ENCODE measurements around the gene FBXO21.

The FBXO21 gene

DNA sequence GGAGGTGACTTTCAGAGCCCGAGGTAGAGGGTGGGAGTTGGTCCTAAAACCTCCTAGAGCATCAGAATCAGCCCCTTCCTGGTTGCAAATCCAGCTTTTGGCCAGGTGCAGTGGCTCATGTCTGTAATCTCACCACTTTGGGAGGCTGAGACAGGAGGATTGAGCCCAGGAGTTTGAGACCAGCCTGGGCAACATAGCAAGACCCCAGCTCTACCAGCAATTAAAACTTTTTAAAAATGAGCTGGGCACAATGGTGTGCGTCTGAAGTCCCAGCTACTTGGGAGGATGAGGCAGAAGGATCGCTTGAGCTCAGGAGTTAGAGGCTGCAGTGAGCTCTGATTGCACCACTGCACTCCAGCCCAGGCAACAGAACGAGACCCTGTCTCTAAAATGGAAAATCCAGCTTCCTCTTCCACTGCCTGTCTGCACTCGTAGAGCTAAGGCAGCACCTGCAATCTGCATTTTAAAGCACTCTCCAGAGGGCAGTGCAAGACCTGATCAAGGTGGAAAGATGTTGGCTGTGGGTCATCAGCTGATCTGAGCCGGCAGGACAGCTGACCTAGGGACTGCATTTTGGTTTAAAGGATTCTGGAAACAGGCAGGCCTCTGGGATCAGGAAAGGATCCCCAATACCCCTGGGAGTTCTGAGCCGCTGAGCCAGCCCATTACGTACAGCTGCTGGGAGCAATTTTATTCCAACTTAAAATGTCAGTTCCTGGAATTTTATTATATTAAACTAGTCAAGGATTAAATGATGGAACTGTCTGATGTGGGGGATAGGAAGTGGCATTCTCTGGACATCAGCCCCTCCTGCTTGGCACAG, 89.2 kb downstream of the FBXO21 start:
- no peak overlapping the region for H3K4me3 ChIP-seq (ENCODE audit: low read depth, low read length)
- no peak for DNase-seq
- peaks cover 65% of the 10 kb centered on the region for H3K27me3 ChIP-seq (replicated peaks)
- TF ChIP-seq, protein P1, sequence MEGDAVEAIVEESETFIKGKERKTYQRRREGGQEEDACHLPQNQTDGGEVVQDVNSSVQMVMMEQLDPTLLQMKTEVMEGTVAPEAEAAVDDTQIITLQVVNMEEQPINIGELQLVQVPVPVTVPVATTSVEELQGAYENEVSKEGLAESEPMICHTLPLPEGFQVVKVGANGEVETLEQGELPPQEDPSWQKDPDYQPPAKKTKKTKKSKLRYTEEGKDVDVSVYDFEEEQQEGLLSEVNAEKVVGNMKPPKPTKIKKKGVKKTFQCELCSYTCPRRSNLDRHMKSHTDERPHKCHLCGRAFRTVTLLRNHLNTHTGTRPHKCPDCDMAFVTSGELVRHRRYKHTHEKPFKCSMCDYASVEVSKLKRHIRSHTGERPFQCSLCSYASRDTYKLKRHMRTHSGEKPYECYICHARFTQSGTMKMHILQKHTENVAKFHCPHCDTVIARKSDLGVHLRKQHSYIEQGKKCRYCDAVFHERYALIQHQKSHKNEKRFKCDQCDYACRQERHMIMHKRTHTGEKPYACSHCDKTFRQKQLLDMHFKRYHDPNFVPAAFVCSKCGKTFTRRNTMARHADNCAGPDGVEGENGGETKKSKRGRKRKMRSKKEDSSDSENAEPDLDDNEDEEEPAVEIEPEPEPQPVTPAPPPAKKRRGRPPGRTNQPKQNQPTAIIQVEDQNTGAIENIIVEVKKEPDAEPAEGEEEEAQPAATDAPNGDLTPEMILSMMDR (IDR thresholded peaks at IDR 0.05; ENCODE audit: low read depth, low read length, missing control alignments) = no peak
- in situ Hi-C loops (cut with HindIII; ENCODE audit: low pct_ligation_motif_present, low sequenced_read_pairs) = no loop called here
- no peaks in the 10 kb centered on the region for H3K36me3 ChIP-seq (replicated peaks)
- no peak overlapping the region for H3K27ac ChIP-seq

DNA sequence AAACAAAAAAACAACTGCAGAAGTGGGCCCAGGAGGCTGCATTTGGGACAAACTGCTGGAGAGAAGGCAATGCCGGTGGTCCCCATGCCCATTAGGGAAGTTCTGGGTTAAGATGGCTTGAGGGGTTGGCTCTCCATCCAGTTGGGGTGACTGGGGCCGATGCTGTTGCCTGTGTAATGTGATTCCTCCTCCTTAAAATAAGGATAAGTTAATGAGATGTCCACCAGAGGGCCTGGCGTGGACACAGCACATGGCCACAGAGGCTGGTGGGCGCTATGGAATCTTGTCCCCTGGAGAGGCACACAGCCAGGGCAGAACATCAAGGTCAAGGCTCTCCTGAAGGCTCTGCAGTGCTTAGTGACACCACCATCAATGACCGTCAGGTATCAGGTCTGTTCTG, 90.0 kb downstream of the FBXO21 start:
- no peak overlapping the region for H3K27ac ChIP-seq
- DNase-seq = no peak
- in situ Hi-C loops (cut with HindIII; ENCODE audit: low pct_ligation_motif_present, low sequenced_read_pairs) = no loop called here
- H3K4me3 ChIP-seq (ENCODE audit: low read depth, low read length) = no peak overlapping the region
- H3K36me3 ChIP-seq (replicated peaks) = no peaks in the 10 kb centered on the region
- TF ChIP-seq, protein P1 (IDR thresholded peaks at IDR 0.05; ENCODE audit: low read depth, low read length, missing control alignments) = peak; percentile 60
- peaks cover 65% of the 10 kb centered on the region for H3K27me3 ChIP-seq (replicated peaks)

DNA sequence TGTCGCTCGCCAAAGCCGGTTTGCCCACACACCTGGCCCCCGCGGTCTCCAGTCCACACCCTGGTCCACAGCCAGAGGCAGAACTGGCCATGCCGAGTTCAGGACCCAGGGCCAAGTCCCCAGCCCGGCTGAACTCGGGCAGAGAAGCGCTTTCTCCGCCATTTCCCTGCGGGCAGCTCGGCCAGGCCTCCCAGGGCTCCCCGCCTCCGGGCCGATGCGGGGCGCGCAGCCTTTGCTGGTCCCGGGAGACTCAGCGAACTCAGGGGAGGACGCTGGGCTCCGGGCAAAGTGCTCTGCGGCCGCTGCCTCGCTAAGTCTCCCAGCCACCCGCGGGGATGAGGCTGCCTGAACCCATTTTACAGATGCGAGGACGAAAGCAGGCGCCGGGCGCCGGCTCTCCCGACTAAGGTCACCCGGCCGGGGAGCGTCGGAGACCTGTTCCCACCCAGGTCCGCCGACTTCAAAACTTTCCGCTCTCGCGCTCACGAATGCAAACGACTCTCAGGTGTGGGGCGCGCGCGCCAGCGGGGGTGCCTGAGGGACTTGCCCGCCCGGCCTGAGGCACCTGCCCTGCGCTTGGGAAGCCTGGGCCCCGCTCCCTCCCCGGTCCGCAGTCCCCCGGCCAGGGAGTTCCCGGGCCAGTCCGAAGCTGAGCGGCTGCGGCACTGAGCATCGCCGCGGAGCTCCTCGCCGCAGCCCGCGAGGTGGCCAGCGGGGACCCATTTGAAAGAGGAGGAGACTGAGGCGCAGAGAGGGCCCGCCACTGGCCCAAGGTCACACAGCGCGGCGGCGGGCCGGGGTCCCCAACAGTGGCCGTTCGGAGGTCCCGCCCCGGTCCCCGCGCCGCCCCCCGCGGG, 91.7 kb downstream of the FBXO21 start:
- H3K4me3 ChIP-seq (ENCODE audit: low read depth, low read length) = peak overlapping the region; percentile 5
- H3K36me3 ChIP-seq (replicated peaks) = no peaks in the 10 kb centered on the region
- no peak for DNase-seq
- in situ Hi-C loops (cut with HindIII; ENCODE audit: low pct_ligation_motif_present, low sequenced_read_pairs) = no loop called here
- peaks cover 65% of the 10 kb centered on the region for H3K27me3 ChIP-seq (replicated peaks)
- H3K27ac ChIP-seq = no peak overlapping the region
- TF ChIP-seq, protein P1 (IDR thresholded peaks at IDR 0.05; ENCODE audit: low read depth, low read length, missing control alignments) = no peak

DNA sequence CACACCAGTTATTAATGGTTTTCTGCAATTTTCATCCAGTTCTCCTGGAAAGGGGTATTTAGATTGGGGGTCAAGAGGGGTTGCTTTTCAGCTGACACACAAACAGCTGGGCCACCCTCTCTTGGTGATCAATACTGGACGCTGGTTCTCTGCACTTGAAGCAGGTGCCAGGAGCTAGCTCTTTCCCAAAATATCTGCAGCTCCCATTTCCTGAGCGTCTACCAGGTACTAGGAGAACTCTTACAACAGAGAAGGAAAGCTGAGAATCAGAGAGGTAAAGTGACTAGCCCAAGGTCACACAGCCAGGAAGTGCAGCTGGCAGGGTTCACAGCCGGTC, 92.3 kb downstream of the FBXO21 start:
- Histone ChIP-seq H3K27me3 (replicated peaks) (peaks cover 65% of the 10 kb centered on the region), H3K36me3 (replicated peaks) (no peaks in the 10 kb centered on the region), H3K27ac (no peak overlapping the region), H3K4me3 (ENCODE audit: low read depth, low read length) (no peak overlapping the region)
- TF ChIP-seq, protein P1 (IDR thresholded peaks at IDR 0.05; ENCODE audit: low read depth, low read length, missing control alignments) = no peak
- in situ Hi-C loops (cut with HindIII; ENCODE audit: low pct_ligation_motif_present, low sequenced_read_pairs) = no loop called here
- no peak for DNase-seq

DNA sequence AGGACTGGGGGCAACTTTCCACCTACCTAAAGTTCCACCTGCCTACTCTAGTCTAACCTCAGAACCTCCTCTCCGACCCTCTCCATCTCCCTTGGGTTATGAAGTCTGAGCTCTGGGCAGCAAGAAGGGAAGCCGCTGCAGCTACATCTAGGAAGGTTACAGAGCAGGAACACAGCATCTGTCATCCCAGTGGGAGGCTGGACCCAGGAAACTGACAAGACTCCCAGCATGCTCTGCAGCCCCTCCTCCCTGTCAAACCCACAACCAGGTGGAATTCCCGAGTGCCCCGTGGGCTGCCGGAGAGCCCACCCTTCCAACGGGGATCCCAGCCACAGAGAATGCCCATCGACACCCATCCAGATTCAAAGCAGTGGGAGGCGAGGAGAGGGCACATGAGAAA, 93.1 kb downstream of the FBXO21 start:
- H3K4me3 ChIP-seq (ENCODE audit: low read depth, low read length) = no peak overlapping the region
- no peak for DNase-seq
- no peak overlapping the region for H3K27ac ChIP-seq
- in situ Hi-C loops (cut with HindIII; ENCODE audit: low pct_ligation_motif_present, low sequenced_read_pairs) = no loop called here
- H3K36me3 ChIP-seq (replicated peaks) = no peaks in the 10 kb centered on the region
- TF ChIP-seq, protein P1 (IDR thresholded peaks at IDR 0.05; ENCODE audit: low read depth, low read length, missing control alignments) = no peak
- H3K27me3 ChIP-seq (replicated peaks) = peaks cover 59% of the 10 kb centered on the region
